Thyroid gland (tissue), 4 donors: ENCODE data around the gene TGM5.

ENCODE experiments used
- CTCF ChIP-seq, 6 experiments: fragments of 200-600 bp in 3 of 6; fragments of 450-650 bp in 3 of 6; sonication (generic) in 3 of 6; IDR thresholded peaks; one replicate each; pipeline ENCODE4 v1.5.1; 2016 to 2019; ENCODE audit warnings: antibody characterized with exemption in 6 of 6, mild to moderate bottlenecking in 2 of 6, inconsistent platforms in 1 of 6, moderate library complexity in 1 of 6
- POLR2A ChIP-seq, 2 donors: fragments of 450-650 bp; IDR thresholded peaks; one replicate each; pipeline ENCODE4 v1.6.1; 2017; ENCODE audit warnings: antibody characterized with exemption in 2 of 2, mild to moderate bottlenecking in 2 of 2, moderate library complexity in 1 of 2

- no peak for TF ChIP-seq CTCF (IDR thresholded peaks at IDR 0.05)
- TF ChIP-seq POLR2A (IDR thresholded peaks at IDR 0.05), result no peak
Measured at GRCh38 chr15:43186003-43186353, 80.8 kb downstream of the TGM5 start.
